CD1c-positive myeloid dendritic cell (primary cell): Measurements from ENCODE around the gene SLC6A11.

Experiments used
- DNase-seq: peaks from one replicate; pipeline ENCODE4 v3.0.0-alpha.2; 2016; ENCODE audit errors: extremely low spot score

SLC6A11 gene

DNA sequence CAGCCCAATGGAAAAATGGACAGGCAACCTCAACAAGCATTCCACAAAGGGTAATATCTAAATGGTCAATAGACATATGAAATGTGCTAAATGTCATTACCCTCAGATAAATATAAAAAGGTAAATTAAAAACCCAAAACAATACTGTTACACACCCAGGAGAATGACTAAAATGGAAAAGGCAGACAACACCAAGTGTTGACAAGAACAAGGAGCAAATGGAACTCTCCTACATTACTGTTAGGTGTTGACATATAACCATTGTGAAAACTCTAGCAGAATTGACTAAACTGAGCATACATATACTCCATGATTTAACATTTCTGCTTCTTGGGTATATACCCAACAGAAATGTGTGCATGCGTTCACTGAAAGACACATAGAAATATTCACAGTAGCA, 25.3 kb upstream of the SLC6A11 start:
- no peak for DNase-seq

DNA sequence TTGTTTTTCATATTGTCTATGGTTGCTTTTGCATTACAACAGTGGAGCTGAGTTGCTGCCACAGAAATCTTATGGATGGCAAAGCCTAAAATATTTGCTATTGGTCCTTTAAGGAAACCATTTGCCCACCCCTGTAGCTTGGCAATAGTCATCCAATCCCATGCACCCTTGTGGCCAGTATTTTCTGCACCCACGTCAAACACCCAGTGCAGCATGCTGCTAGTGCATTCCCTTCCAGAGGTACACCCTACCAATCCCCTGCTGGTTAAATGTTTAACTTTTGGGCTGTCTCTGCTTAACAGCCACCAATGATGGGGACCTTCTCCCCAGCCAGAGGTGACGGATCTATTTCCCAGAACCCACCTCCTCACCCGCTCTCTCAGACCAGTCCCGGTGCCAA, 23.8 kb upstream of the SLC6A11 start:
- DNase-seq, result no peak

- no peak for DNase-seq
Measured at GRCh38 chr3:10798600-10799367, 17.2 kb upstream of the SLC6A11 start.

DNA sequence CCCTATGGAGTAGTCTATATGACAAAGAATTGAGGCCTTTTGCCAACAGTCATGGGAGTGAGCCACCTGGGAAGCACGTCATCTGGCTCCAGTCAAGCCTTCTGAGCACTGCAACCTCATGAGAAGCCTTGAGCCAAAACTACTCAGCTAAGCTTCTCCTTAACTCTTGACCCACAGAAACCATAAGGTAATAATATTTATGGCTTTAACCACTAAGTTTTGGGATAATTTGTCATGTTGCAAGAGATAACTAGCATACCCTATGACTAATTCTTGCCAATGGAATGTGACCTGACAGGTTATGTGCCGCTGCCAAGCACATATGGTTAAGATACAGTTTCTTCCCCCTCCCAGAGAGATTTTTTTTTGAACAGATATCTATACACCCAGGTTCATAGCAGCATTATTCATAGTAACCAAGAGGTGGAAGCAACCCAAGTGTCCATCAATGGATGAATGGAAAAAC, 11.8 kb upstream of the SLC6A11 start:
- no peak for DNase-seq

DNA sequence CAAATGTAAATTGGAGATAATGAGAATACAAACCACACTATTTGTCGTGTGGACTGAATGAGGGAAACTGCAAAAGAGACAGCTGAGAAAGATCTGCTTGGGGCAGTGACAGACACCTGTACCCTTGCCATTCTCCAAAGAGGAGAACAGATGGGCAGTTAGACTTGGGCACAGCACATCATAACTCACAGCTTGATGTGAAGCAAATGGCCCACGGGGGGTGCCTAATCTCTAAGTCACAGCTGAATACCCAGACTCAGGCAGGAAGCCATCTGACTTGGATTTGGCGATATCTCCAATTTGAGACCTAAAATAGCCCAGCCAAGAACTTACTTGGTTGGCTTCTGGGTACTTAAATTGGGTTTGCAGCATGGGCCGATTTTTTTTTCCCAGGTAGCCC, 10.0 kb upstream of the SLC6A11 start:
- DNase-seq, result no peak

DNA sequence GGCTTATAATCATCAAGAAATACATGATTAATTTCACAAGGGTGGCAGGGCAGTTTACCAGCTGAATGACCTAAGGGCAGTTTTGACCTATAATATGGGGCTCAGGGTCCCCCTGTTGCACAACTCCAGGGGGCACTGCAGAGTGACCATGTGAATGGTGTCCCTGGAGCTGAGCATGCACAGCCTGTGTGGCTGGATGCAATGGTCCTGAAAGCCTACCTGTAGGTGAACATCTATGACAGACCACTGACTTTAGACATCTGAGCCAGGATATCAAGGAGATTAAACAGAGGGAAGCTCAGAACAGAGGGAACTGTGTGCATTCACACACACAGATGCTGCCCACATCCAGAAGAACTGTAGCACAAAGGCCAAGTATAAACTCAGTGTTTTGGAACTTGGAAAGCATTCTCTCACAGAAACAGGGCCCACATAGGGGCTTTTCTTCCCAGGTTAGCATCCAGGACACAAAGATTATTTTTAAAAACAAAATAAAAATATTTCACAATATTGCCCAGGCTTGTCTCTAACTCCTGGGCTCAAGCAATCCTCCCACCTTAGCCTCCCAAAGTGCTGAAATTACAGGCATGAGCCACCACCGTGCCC, 7.8 kb upstream of the SLC6A11 start:
- no peak for DNase-seq

DNA sequence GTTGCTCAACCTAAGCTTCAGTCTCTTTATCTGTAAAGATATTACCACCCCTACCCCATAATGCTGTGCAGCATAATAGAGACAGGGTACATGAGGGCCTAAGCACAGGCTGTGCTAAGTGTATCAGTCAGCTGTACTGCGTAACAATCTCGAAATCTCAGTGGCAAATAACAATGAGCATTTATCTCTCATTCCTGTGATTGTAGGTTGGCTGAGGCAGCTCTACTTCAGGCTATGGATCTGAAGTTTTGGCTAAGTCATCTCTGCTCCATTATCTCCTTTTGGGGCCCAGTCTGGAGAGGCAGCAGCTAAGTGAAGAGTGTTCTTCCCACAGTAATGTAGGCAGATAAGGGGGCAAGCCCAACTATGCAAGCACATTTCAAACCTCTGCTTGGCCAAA, 7.1 kb upstream of the SLC6A11 start:
- DNase-seq, result no peak

DNA sequence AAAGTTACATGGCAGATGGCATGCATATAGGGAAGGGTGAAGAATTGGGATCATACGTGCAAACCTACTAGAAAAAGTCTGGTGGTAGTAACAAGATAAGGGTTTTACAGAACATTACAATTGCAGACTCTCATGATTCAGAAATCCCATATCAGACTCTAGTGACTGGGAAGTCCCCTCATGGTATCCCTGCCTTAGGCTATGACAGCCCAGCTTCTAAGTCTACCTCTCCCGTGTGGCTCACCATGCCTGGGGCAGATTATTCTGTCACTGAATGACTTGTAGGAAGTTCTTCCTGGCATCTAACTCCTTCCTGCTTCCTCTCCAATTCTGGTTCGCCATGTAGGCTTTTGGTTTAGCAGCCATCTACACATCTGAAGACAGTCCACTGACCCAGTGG, 5.7 kb upstream of the SLC6A11 start:
- no peak for DNase-seq

- no peak for DNase-seq
Measured at GRCh38 chr3:10813425-10813824, 2.6 kb upstream of the SLC6A11 start.

- DNase-seq, result no peak
Measured at GRCh38 chr3:10814623-10815022, 1.4 kb upstream of the SLC6A11 start.

DNA sequence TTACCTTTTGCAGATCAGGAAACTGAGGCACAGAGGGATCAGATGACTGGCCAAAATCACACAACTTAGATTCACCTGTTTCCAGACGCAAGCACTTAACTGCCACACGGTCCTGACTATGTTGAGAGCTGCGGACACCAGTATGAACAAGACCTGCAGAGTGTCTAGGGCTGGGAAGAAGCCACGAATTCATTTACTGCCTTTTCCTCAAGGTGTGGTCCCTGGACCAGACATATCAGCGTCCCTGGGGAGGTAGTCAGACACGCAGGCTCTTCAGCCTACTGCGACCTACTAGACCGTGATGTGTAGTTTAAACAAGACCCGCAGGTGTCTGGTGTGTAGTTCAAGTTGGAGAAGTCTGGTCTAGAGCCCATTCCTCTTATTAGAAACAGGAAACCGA, 541 bp upstream of the SLC6A11 start:
- no peak for DNase-seq

DNA sequence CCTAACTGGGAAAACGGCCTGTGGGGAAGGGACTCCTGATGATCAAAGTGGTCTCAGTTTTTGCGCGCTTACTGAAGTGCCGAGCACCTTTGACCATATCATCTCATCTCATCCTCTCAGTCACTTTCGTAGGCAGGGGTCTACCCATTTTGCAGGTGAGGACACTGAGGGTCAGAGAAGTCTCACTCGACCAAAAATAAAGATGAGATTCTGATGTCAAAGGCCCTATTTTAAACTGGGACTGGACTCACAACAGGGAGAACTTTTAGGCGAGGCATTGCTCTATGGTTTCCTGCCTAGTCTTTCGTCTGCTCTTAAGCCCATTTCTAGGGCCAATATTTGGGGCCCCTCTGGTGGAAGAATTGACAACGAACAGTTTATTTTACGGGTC, 830 bp downstream of the SLC6A11 start:
- DNase-seq, result no peak

- no peak for DNase-seq
Measured at GRCh38 chr3:10817506-10817905, 1.5 kb downstream of the SLC6A11 start.

DNA sequence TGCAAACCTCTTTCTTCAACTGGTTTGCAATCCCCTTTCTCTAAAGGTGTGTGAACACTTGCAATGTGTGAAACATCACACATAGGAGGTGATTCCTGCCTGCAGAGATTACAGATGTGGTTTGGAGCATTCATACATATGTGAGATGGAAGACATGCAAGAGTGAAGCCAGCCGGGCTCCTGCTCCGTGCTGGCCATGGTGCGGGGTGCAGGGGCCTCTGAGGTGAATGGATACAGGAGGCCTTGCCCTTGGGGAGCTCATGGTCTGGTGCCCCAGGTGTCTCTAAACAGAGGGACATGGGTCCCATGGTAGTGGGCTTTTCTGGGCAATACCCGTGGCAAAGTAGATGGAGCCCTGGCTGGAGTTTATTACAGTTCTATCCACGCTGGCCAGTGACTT, 6.0 kb downstream of the SLC6A11 start:
- DNase-seq, result no peak

DNA sequence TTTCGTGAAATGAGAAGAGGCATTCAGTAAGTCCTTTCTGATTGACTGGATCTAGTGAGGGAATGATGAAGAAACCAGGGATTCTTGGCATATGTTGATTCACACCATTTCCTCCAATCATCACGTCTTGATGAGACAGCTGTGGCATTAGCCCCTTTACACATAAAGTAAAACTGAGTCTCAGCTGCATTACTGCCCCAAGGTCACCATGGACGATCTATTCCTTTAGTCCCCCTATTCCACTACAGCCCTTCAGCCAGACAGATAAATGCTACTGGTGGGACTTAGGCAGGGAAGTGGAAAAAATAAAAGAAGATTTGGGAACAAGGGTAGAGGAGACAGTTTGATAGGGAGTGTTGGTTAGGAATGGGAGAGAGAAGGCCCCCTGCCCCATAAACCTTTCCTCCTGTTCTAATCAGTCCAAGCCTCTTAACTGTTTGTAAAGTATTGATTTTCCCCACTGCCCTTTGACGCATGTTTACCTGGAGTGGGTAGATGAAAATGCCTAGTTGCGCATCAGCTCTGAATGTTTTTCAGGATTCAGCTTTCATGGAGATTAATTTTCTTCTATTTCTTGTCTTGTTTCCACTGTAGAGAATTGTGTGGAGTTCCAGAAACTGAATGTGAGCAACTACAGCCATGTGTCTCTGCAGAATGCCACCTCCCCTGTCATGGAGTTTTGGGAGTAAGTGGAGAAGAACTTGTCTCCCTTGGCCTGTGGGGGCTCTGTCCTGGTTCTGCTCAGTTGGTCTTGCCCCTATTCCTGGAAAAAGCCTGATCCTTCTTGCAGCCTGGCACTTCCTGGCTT, 6.9 kb downstream of the SLC6A11 start:
- DNase-seq, result no peak

GRCh38 chr3:10823516-10823818, 7.4 kb downstream of the SLC6A11 start:
- no peak for DNase-seq

- DNase-seq, result no peak
Measured at GRCh38 chr3:10824468-10824867, 8.4 kb downstream of the SLC6A11 start.

DNA sequence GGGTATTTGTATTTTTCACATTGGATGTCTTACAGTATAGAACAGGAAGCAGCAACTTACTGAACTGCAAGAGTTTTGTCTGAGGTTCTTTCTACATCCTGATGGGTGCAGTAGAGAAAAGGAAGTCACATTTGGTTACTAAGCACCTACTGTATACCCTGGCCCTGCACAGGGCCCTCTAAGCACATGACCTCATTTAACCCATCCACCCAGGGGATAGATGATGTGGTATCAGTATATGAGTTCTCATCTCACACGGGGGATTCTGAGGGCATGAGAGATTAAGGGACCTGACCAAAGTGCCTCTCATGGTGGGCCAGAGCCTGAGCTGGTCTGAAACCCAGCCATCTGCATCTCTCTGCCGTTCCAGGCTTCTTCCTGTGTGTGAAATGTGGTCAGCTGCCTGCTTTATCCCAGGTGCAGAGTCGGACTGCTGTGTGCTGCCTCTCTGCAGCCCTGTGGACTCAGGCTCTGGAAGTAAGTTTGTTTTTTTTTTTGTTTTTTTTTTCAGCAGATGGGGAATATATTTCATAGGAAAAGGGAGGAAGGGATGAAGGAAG, 17.9 kb downstream of the SLC6A11 start:
- DNase-seq, result no peak

- no peak for DNase-seq
Measured at GRCh38 chr3:10834951-10835350, 18.9 kb downstream of the SLC6A11 start.

- DNase-seq, result peak; percentile 24
Measured at GRCh38 chr3:10835406-10835805, 19.4 kb downstream of the SLC6A11 start.

- DNase-seq, result no peak
Measured at GRCh38 chr3:10836676-10837075, 20.6 kb downstream of the SLC6A11 start.

- no peak for DNase-seq
Measured at GRCh38 chr3:10837849-10838248, 21.8 kb downstream of the SLC6A11 start.

- no peak for DNase-seq
Measured at GRCh38 chr3:10839167-10839566, 23.1 kb downstream of the SLC6A11 start.
